Measurements from ENCODE around the gene NEO1. TPM values are rescaled to one million over a fixed set of nuclear protein-coding genes. Genes with fewer than 3 reads are reported as not detected.

Gene NEO1
- total and polyA plus RNA-seq, 2 of the 13 experiments (the other 11 are each of a cell fraction or from before 2014, with no cell fraction given) = 8.4 to 11.0 TPM

DNA sequence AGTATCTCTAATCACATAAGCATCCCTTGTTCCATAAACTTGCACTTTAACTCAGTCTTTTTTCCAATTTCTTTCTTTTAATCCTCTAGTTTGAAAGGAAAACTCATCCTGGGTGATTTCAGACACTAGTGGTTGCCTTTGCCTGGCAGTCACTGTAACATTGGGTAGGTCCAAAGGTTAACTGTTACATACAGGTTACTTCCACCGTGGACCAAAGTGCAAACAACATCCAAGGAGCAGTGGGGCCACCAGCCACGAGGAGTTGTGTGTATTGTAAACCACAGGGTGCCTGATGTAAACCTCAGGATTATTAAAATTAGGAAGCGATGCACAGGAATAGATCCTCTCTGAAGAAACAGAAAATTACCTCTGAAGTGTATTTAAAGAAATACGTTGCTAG is 241.5 kb downstream of the NEO1 start (continued):
- TF ChIP-seq, protein P1, sequence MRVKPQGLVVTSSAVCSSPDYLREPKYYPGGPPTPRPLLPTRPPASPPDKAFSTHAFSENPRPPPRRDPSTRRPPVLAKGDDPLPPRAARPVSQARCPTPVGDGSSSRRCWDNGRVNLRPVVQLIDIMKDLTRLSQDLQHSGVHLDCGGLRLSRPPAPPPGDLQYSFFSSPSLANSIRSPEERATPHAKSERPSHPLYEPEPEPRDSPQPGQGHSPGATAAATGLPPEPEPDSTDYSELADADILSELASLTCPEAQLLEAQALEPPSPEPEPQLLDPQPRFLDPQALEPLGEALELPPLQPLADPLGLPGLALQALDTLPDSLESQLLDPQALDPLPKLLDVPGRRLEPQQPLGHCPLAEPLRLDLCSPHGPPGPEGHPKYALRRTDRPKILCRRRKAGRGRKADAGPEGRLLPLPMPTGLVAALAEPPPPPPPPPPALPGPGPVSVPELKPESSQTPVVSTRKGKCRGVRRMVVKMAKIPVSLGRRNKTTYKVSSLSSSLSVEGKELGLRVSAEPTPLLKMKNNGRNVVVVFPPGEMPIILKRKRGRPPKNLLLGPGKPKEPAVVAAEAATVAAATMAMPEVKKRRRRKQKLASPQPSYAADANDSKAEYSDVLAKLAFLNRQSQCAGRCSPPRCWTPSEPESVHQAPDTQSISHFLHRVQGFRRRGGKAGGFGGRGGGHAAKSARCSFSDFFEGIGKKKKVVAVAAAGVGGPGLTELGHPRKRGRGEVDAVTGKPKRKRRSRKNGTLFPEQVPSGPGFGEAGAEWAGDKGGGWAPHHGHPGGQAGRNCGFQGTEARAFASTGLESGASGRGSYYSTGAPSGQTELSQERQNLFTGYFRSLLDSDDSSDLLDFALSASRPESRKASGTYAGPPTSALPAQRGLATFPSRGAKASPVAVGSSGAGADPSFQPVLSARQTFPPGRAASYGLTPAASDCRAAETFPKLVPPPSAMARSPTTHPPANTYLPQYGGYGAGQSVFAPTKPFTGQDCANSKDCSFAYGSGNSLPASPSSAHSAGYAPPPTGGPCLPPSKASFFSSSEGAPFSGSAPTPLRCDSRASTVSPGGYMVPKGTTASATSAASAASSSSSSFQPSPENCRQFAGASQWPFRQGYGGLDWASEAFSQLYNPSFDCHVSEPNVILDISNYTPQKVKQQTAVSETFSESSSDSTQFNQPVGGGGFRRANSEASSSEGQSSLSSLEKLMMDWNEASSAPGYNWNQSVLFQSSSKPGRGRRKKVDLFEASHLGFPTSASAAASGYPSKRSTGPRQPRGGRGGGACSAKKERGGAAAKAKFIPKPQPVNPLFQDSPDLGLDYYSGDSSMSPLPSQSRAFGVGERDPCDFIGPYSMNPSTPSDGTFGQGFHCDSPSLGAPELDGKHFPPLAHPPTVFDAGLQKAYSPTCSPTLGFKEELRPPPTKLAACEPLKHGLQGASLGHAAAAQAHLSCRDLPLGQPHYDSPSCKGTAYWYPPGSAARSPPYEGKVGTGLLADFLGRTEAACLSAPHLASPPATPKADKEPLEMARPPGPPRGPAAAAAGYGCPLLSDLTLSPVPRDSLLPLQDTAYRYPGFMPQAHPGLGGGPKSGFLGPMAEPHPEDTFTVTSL (CRISPR knock-in tag; IDR thresholded peaks at IDR 0.05; ENCODE audit: borderline replicate concordance) = peak; percentile 83; the same call in 1 of the 2 replicates
- TF ChIP-seq SAFB2 (CRISPR knock-in tag; IDR thresholded peaks at IDR 0.05; ENCODE audit: borderline replicate concordance, low read depth) (no peak), ZBTB7A (CRISPR knock-in tag; IDR thresholded peaks at IDR 0.05) (no peak), ZNF326 (CRISPR knock-in tag; IDR thresholded peaks at IDR 0.05; ENCODE audit: borderline replicate concordance) (no peak), CREM (IDR thresholded peaks at IDR 0.05) (peak; percentile 27; the same call in 1 of the 2 replicates), CREM (CRISPR knock-in tag; IDR thresholded peaks at IDR 0.05) (no peak), HOXA7 (CRISPR knock-in tag; IDR thresholded peaks at IDR 0.05) (no peak), ZNF234 (CRISPR knock-in tag; conservative IDR thresholded peaks at IDR 0.05) (no peak), SMARCC2 (IDR thresholded peaks at IDR 0.05) (no peak)
- TF ChIP-seq, protein P2, sequence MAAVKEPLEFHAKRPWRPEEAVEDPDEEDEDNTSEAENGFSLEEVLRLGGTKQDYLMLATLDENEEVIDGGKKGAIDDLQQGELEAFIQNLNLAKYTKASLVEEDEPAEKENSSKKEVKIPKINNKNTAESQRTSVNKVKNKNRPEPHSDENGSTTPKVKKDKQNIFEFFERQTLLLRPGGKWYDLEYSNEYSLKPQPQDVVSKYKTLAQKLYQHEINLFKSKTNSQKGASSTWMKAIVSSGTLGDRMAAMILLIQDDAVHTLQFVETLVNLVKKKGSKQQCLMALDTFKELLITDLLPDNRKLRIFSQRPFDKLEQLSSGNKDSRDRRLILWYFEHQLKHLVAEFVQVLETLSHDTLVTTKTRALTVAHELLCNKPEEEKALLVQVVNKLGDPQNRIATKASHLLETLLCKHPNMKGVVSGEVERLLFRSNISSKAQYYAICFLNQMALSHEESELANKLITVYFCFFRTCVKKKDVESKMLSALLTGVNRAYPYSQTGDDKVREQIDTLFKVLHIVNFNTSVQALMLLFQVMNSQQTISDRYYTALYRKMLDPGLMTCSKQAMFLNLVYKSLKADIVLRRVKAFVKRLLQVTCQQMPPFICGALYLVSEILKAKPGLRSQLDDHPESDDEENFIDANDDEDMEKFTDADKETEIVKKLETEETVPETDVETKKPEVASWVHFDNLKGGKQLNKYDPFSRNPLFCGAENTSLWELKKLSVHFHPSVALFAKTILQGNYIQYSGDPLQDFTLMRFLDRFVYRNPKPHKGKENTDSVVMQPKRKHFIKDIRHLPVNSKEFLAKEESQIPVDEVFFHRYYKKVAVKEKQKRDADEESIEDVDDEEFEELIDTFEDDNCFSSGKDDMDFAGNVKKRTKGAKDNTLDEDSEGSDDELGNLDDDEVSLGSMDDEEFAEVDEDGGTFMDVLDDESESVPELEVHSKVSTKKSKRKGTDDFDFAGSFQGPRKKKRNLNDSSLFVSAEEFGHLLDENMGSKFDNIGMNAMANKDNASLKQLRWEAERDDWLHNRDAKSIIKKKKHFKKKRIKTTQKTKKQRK (IDR thresholded peaks at IDR 0.05; ENCODE audit: low read length) = no peak
- TF ChIP-seq, protein P3, sequence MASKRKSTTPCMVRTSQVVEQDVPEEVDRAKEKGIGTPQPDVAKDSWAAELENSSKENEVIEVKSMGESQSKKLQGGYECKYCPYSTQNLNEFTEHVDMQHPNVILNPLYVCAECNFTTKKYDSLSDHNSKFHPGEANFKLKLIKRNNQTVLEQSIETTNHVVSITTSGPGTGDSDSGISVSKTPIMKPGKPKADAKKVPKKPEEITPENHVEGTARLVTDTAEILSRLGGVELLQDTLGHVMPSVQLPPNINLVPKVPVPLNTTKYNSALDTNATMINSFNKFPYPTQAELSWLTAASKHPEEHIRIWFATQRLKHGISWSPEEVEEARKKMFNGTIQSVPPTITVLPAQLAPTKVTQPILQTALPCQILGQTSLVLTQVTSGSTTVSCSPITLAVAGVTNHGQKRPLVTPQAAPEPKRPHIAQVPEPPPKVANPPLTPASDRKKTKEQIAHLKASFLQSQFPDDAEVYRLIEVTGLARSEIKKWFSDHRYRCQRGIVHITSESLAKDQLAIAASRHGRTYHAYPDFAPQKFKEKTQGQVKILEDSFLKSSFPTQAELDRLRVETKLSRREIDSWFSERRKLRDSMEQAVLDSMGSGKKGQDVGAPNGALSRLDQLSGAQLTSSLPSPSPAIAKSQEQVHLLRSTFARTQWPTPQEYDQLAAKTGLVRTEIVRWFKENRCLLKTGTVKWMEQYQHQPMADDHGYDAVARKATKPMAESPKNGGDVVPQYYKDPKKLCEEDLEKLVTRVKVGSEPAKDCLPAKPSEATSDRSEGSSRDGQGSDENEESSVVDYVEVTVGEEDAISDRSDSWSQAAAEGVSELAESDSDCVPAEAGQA (IDR thresholded peaks at IDR 0.05; ENCODE audit: low read depth) = no peak
- TF ChIP-seq, protein P3 (CRISPR knock-in tag; IDR thresholded peaks at IDR 0.05; ENCODE audit: borderline replicate concordance) = no peak
- TF ChIP-seq, protein P4, sequence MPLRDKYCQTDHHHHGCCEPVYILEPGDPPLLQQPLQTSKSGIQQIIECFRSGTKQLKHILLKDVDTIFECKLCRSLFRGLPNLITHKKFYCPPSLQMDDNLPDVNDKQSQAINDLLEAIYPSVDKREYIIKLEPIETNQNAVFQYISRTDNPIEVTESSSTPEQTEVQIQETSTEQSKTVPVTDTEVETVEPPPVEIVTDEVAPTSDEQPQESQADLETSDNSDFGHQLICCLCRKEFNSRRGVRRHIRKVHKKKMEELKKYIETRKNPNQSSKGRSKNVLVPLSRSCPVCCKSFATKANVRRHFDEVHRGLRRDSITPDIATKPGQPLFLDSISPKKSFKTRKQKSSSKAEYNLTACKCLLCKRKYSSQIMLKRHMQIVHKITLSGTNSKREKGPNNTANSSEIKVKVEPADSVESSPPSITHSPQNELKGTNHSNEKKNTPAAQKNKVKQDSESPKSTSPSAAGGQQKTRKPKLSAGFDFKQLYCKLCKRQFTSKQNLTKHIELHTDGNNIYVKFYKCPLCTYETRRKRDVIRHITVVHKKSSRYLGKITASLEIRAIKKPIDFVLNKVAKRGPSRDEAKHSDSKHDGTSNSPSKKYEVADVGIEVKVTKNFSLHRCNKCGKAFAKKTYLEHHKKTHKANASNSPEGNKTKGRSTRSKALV (CRISPR knock-in tag; IDR thresholded peaks at IDR 0.05) = no peak
